ENCODE results near the gene PRDX2. TPM values are rescaled to one million over a fixed set of nuclear protein-coding genes. Genes with fewer than 3 reads are reported as not detected.
A peak's percentile ranks its signal among the peaks of the same experiment; 100 is the strongest.

The PRDX2 gene
- total RNA-seq, 2 experiments from 2014 or later, result 251 to 262 TPM

- H3K9me3 Mint-ChIP-seq, result no peaks in the 10 kb centered on the region
- peak overlapping the region; percentile 68 for H3K4me3 Mint-ChIP-seq
- H3K36me3 Mint-ChIP-seq (ENCODE audit: low read depth), result peaks cover 36% of the 10 kb centered on the region
- ChIA-PET CTCF (interaction anchor here (0.7 to 14.2 kb wide), 41 partner anchors 10 to 507 kb away, joined by 3 to 480 read pairs (median 4); partner anchors contain the start of genes DNASE2, GET3, RNASEH2A and TNPO2), POLR2A (interaction anchor here (0.7 to 3.6 kb wide), 14 partner anchors 9 to 356 kb away, joined by 3 to 26 read pairs (median 4); partner anchors contain the start of genes HOOK2 and RNASEH2A)
- peak; percentile 93 for TF ChIP-seq CTCF (IDR thresholded peaks at IDR 0.05)
- H3K4me1 Mint-ChIP-seq (ENCODE audit: low read depth), result peaks cover 34% of the 10 kb centered on the region
- H3K27ac Mint-ChIP-seq, result peak overlapping the region; percentile 87
- intact Hi-C loops (cut with micrococcal nuclease), result loop anchor here (2.0 kb wide), 1 partner anchor 36 kb away; no protein-coding TSS in a partner anchor
- no peaks in the 10 kb centered on the region for H3K27me3 Mint-ChIP-seq
- ATAC-seq (peak; percentile 15), DNase-seq (peak; percentile 80)
Observed at GRCh38 chr19:12796146-12797071, 5.2 kb downstream of the PRDX2 start.

- DNase-seq (no peak), ATAC-seq (no peak)
- no peak for TF ChIP-seq CTCF (IDR thresholded peaks at IDR 0.05)
- H3K36me3 Mint-ChIP-seq (ENCODE audit: low read depth), result peaks cover 26% of the 10 kb centered on the region
- peak overlapping the region; percentile 79 for H3K4me3 Mint-ChIP-seq
- no peaks in the 10 kb centered on the region for H3K27me3 Mint-ChIP-seq
- H3K27ac Mint-ChIP-seq, result peak overlapping the region; percentile 87
- ChIA-PET CTCF (interaction anchor here (1.4 to 14.2 kb wide), 10 partner anchors 8 to 120 kb away, joined by 4 to 480 read pairs (median 20); partner anchors contain the start of genes RNASEH2A and TRIR), POLR2A (interaction anchor here (0.9 to 3.6 kb wide), 8 partner anchors 9 to 34 kb away, joined by 3 to 19 read pairs (median 7); partner anchors contain the start of genes HOOK2 and RNASEH2A)
- peaks cover 33% of the 10 kb centered on the region for H3K4me1 Mint-ChIP-seq (ENCODE audit: low read depth)
- intact Hi-C loops (cut with micrococcal nuclease), result loop anchor here (2.0 kb wide), 1 partner anchor 16 kb away; no protein-coding TSS in a partner anchor
- H3K9me3 Mint-ChIP-seq, result no peaks in the 10 kb centered on the region
Observed at GRCh38 chr19:12794971-12795381, 6.6 kb downstream of the PRDX2 start.

- no peaks in the 10 kb centered on the region for H3K9me3 Mint-ChIP-seq
- DNase-seq (no peak), ATAC-seq (no peak)
- peaks cover 22% of the 10 kb centered on the region for H3K36me3 Mint-ChIP-seq (ENCODE audit: low read depth)
- H3K4me3 Mint-ChIP-seq, result peak overlapping the region; percentile 79
- intact Hi-C loops (cut with micrococcal nuclease), result loop anchor here (2.0 kb wide), 1 partner anchor 16 kb away; no protein-coding TSS in a partner anchor
- TF ChIP-seq CTCF (IDR thresholded peaks at IDR 0.05), result no peak
- POLR2A ChIA-PET, result interaction anchor here (0.9 to 3.6 kb wide), 8 partner anchors 12 to 33 kb away, joined by 3 to 97 read pairs (median 10); partner anchors contain the start of gene HOOK2
- H3K27me3 Mint-ChIP-seq, result no peaks in the 10 kb centered on the region
- CTCF ChIA-PET, result interaction anchor here (2.8 to 14.2 kb wide), 6 partner anchors 8 to 54 kb away, joined by 20 to 480 read pairs (median 55); partner anchors contain the start of gene RNASEH2A
- H3K4me1 Mint-ChIP-seq (ENCODE audit: low read depth), result peaks cover 31% of the 10 kb centered on the region
- peak overlapping the region; percentile 87 for H3K27ac Mint-ChIP-seq
Observed at GRCh38 chr19:12794196-12794941, 7.2 kb downstream of the PRDX2 start.

GRCh38 chr19:12793290-12794195 is 8.1 kb downstream of the PRDX2 start:
- H3K27ac Mint-ChIP-seq, result peak overlapping the region; percentile 98
- H3K4me3 Mint-ChIP-seq, result peak overlapping the region; percentile 95
- CTCF ChIA-PET, result interaction anchor here (0.9 to 14.2 kb wide), 7 partner anchors 9 to 92 kb away, joined by 3 to 480 read pairs (median 4); partner anchors contain the start of gene THSD8
- no peaks in the 10 kb centered on the region for H3K27me3 Mint-ChIP-seq
- ATAC-seq, result peak; percentile 37
- peaks cover 38% of the 10 kb centered on the region for H3K4me1 Mint-ChIP-seq (ENCODE audit: low read depth)
- H3K9me3 Mint-ChIP-seq, result no peaks in the 10 kb centered on the region
- TF ChIP-seq CTCF (IDR thresholded peaks at IDR 0.05), result no peak
- intact Hi-C loops (cut with micrococcal nuclease), result loop anchor here (2.0 kb wide), 1 partner anchor 15 kb away; no protein-coding TSS in a partner anchor
- peak; percentile 94 for DNase-seq
- peaks cover 22% of the 10 kb centered on the region for H3K36me3 Mint-ChIP-seq (ENCODE audit: low read depth)
- POLR2A ChIA-PET, result interaction anchor here (0.7 to 3.3 kb wide), 19 partner anchors 9 to 461 kb away, joined by 3 to 97 read pairs (median 4); partner anchors contain the start of genes DHPS, FBXW9, PRDX2 and RNASEH2A

Data from activated CD8-positive, alpha-beta T cell treated with anti-CD3 and anti-CD28 coated beads for 36 hours (primary cell).